Activated naive CD8-positive, alpha-beta T cell treated with anti-CD3 and anti-CD28 coated beads, Interleukin-2, amount 50 U/mL, for 24 hours (primary cell): ENCODE results near the gene CST11.

Experiments
- ATAC-seq: fragments of 150-1000 bp; cut with Tn5 transposase; one replicate; pipeline ENCODE4 v1.10.0; 2021
- DNase-seq: peaks from one replicate; pipeline ENCODE4 v3.0.0; 2021
- H3K27ac Mint-ChIP-seq: one replicate; pipeline ENCODE4 v1.8.0; 2021; ENCODE audit warnings: mild to moderate bottlenecking, mixed read lengths
- H3K27me3 Mint-ChIP-seq: one replicate; pipeline ENCODE4 v1.8.0; 2021; ENCODE audit warnings: mixed read lengths
- H3K36me3 Mint-ChIP-seq: one replicate; pipeline ENCODE4 v1.8.0; 2021; ENCODE audit warnings: low read depth, mixed read lengths
- H3K4me1 Mint-ChIP-seq: one replicate; pipeline ENCODE4 v1.8.0; 2021; ENCODE audit warnings: mixed read lengths
- H3K4me3 Mint-ChIP-seq: one replicate; pipeline ENCODE4 v1.8.0; 2021; ENCODE audit warnings: mild to moderate bottlenecking, moderate library complexity, mixed read lengths
- H3K9me3 Mint-ChIP-seq: one replicate; pipeline ENCODE4 v1.8.0; 2021; ENCODE audit warnings: mixed read lengths

The CST11 gene

GRCh38 chr20:23445596-23446217 lies 7.0 kb downstream of the CST11 start:
- H3K9me3 Mint-ChIP-seq, result no peaks in the 10 kb centered on the region
- peaks cover 9% of the 10 kb centered on the region for H3K4me1 Mint-ChIP-seq
- H3K27me3 Mint-ChIP-seq, result peaks cover under 1% of the 10 kb centered on the region
- H3K4me3 Mint-ChIP-seq, result no peak overlapping the region
- H3K27ac Mint-ChIP-seq, result no peak overlapping the region
- no peak for ATAC-seq
- DNase-seq, result no peak
- H3K36me3 Mint-ChIP-seq, result no peaks in the 10 kb centered on the region

GRCh38 chr20:23444859-23445258 lies 7.8 kb downstream of the CST11 start:
- Mint-ChIP-seq H3K27ac (no peak overlapping the region), H3K4me3 (no peak overlapping the region), H3K36me3 (no peaks in the 10 kb centered on the region), H3K4me1 (peaks cover 8% of the 10 kb centered on the region), H3K27me3 (peaks cover 1% of the 10 kb centered on the region), H3K9me3 (no peaks in the 10 kb centered on the region)
- ATAC-seq (no peak), DNase-seq (no peak)

- Mint-ChIP-seq H3K4me3 (no peak overlapping the region), H3K36me3 (no peaks in the 10 kb centered on the region), H3K27ac (no peak overlapping the region), H3K4me1 (no peaks in the 10 kb centered on the region), H3K27me3 (peaks cover 1% of the 10 kb centered on the region), H3K9me3 (no peaks in the 10 kb centered on the region)
- ATAC-seq, result no peak
- DNase-seq, result no peak
Observed at GRCh38 chr20:23442436-23442835, 10.2 kb downstream of the CST11 start.

- ATAC-seq (peak; percentile 83), DNase-seq (peak; percentile 72)
Observed at GRCh38 chr20:23441850-23442313, 10.8 kb downstream of the CST11 start.

DNA sequence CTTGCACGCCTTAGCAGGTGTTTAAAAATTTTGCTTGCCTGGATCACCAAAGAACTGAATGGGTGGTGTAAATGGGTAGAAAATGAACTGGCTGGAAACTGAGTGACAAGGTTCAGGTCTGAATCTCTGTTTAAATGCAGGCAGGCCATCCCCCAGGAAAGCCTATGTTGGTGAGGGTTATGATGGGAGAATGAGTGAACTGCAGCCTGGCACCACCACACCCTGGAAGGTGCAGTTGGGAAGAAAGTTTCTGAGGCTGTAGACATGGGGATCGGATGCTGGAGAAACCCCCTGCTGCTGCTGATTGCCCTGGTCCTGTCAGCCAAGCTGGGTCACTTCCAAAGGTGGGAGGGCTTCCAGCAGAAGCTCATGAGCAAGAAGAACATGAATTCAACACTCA lies 12.7 kb downstream of the CST11 start:
- H3K36me3 Mint-ChIP-seq, result no peaks in the 10 kb centered on the region
- no peak overlapping the region for H3K27ac Mint-ChIP-seq
- no peak overlapping the region for H3K4me3 Mint-ChIP-seq
- H3K9me3 Mint-ChIP-seq, result no peaks in the 10 kb centered on the region
- DNase-seq, result no peak
- ATAC-seq, result no peak
- H3K27me3 Mint-ChIP-seq, result peaks cover 1% of the 10 kb centered on the region
- no peaks in the 10 kb centered on the region for H3K4me1 Mint-ChIP-seq

More at GRCh38 chr20:23441850-23442313, 10.8 kb downstream of the CST11 start:
- Mint-ChIP-seq H3K36me3 (no peaks in the 10 kb centered on the region), H3K4me3 (no peak overlapping the region), H3K9me3 (no peaks in the 10 kb centered on the region), H3K27me3 (peaks cover 1% of the 10 kb centered on the region), H3K4me1 (no peaks in the 10 kb centered on the region), H3K27ac (no peak overlapping the region)

DNA sequence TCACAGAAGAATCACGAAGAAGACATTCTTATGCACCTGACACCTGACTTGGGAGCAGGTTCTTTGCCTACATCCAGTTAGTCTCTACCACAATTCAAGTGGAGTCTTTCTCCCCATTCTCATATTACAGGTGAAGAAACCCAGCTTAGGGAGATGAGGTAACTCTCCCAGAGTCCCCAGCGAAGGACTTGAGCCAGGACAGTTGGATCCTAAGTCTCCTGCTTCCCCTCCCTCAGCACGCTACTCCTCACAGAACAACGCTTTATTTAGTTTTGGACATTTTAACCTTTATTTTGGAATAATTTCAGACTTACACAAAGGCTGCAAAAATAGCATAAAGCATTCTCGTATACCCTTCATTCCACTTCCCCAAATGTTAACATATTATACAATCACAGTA lies 14.0 kb downstream of the CST11 start:
- ATAC-seq (no peak), DNase-seq (no peak)
- Mint-ChIP-seq H3K36me3 (no peaks in the 10 kb centered on the region), H3K4me1 (no peaks in the 10 kb centered on the region), H3K9me3 (no peaks in the 10 kb centered on the region), H3K4me3 (no peak overlapping the region), H3K27me3 (peaks cover 1% of the 10 kb centered on the region), H3K27ac (no peak overlapping the region)

DNA sequence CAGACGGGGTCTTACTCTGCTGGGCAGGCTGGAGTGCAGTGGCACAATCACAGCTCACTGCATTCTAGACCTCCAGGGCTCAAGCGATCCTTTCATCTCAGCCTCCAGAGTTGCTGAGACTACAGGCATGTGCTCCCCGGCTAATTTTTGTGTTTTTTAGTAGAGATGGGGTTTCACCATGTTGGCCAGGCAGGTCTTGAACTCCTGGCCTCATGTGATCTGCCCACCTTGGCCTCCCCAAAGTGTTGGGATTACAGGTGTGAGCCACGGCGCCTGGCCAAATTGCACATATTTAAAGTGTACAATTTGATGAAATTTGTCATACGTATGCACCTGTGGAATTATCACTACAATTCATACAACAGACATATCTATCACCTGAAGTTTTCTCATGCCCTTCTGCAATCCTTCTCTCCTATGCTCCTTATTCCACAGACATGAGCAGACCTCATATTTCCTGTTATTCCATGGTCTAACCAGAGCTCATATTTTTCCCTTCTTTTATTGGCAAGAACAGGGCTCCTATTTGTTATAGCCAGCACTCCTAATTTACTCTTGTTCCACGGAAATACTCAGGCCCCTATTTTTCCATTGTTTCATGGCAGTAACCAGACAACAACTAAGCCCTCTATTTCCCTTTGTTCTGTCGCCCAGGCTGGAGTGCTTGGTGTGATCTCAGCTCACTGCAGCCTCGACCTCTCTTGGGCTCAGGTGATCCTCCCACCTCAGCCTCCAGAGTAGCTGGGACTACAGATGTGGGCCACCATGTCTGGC lies 15.4 kb downstream of the CST11 start:
- Mint-ChIP-seq H3K27me3 (peaks cover 1% of the 10 kb centered on the region), H3K27ac (no peak overlapping the region), H3K4me1 (no peaks in the 10 kb centered on the region), H3K4me3 (no peak overlapping the region), H3K36me3 (no peaks in the 10 kb centered on the region), H3K9me3 (no peaks in the 10 kb centered on the region)
- ATAC-seq, result no peak
- no peak for DNase-seq

DNA sequence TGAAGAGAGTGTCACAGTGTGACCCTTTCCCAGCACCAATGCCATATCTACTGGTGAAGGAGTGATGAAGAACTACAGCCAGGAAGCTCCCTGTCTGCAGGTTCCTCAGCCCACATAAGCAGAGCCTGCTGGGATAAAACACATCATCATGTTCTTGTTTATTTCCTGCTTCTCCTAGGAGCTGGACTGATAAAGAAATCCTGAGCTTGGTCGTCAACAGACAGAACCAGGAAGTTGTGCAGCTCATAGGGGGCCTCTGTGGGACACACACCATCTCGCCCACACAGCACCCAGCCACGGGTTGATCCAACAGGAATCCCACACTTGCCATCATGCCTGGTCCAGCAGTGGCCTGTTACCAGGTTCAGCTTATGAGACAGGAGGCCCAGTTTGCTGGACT lies 16.0 kb downstream of the CST11 start:
- Mint-ChIP-seq H3K9me3 (no peaks in the 10 kb centered on the region), H3K27ac (no peak overlapping the region), H3K36me3 (no peaks in the 10 kb centered on the region), H3K4me3 (no peak overlapping the region), H3K4me1 (no peaks in the 10 kb centered on the region), H3K27me3 (peaks cover 1% of the 10 kb centered on the region)
- ATAC-seq (no peak), DNase-seq (no peak)

- Mint-ChIP-seq H3K9me3 (no peaks in the 10 kb centered on the region), H3K4me1 (no peaks in the 10 kb centered on the region), H3K4me3 (no peak overlapping the region), H3K27me3 (peaks cover 1% of the 10 kb centered on the region), H3K36me3 (no peaks in the 10 kb centered on the region), H3K27ac (no peak overlapping the region)
- no peak for DNase-seq
- no peak for ATAC-seq
Observed at GRCh38 chr20:23435626-23436539, 16.8 kb downstream of the CST11 start.

DNA sequence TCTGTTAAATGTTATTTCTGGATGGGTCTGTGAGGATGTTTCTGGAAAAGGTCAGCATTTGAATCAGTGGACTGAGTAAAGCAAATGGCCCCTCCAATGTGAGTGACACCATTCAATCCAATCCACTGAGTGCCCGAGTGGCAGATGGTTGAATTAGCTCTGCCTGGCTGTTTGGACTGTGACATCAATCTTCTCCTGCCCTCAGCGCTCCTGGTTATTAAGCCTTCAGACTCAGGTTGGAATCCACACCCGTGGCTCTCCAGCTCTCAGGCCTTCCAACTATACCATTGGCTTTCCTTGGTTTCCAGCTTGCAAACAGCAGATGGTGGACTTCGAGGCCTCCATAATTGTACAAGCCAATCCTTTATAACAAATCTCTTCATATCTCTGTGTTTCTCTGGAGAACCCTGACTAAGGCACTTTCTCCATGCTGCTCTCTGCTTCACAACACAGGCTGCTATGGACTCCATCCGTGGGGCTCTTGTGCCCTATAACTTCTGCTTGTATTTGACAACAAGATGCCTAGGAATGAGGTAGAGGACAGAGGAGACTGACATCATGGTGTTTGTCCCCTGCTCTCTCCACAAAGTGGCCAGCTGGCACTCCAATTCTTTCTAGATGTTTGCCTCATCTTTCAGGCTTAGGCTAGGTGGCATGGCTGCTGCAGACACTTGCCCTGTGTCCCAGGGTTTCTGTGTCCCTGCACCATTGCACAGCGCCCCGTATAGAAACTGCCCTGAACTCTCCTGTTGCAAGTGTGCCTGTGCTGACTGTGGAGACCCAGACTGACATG lies 18.0 kb downstream of the CST11 start:
- no peaks in the 10 kb centered on the region for H3K4me1 Mint-ChIP-seq
- no peaks in the 10 kb centered on the region for H3K9me3 Mint-ChIP-seq
- no peaks in the 10 kb centered on the region for H3K27me3 Mint-ChIP-seq
- H3K27ac Mint-ChIP-seq, result no peak overlapping the region
- H3K4me3 Mint-ChIP-seq, result no peak overlapping the region
- no peaks in the 10 kb centered on the region for H3K36me3 Mint-ChIP-seq
- DNase-seq, result no peak
- ATAC-seq, result no peak

DNA sequence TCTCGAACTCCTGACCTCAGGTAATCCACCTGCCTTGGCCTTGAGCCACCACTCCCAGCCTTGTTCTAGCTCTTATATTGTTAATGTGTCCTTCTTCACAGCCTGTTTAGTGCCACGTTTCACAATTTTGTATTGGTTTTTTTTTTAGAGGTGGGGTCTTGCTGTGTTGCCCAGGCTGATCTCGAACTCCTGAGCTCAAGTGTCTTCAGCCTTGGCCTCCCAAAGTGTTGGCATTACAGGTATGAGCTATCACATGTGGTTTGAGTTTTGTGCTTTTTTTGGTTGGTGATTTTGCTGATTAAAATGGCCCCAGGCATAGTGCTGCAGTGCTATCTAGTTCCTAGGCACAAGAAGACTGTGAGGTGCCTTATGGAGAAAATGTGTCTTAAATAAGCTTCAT lies 19.0 kb downstream of the CST11 start:
- Mint-ChIP-seq H3K36me3 (no peaks in the 10 kb centered on the region), H3K4me3 (no peak overlapping the region)
- ATAC-seq, result no peak

GRCh38 chr20:23425129-23425528 lies 27.5 kb downstream of the CST11 start:
- ATAC-seq (no peak), DNase-seq (no peak)
- no peaks in the 10 kb centered on the region for H3K9me3 Mint-ChIP-seq
- H3K27ac Mint-ChIP-seq, result no peak overlapping the region
- H3K4me3 Mint-ChIP-seq, result no peak overlapping the region
- H3K4me1 Mint-ChIP-seq, result peaks cover 12% of the 10 kb centered on the region
- no peaks in the 10 kb centered on the region for H3K36me3 Mint-ChIP-seq
- H3K27me3 Mint-ChIP-seq, result no peaks in the 10 kb centered on the region

More for the DNA sequence above, 19.0 kb downstream of the CST11 start:
- DNase-seq, result no peak
- Mint-ChIP-seq H3K27me3 (no peaks in the 10 kb centered on the region), H3K27ac (no peak overlapping the region), H3K9me3 (no peaks in the 10 kb centered on the region), H3K4me1 (no peaks in the 10 kb centered on the region)

DNA sequence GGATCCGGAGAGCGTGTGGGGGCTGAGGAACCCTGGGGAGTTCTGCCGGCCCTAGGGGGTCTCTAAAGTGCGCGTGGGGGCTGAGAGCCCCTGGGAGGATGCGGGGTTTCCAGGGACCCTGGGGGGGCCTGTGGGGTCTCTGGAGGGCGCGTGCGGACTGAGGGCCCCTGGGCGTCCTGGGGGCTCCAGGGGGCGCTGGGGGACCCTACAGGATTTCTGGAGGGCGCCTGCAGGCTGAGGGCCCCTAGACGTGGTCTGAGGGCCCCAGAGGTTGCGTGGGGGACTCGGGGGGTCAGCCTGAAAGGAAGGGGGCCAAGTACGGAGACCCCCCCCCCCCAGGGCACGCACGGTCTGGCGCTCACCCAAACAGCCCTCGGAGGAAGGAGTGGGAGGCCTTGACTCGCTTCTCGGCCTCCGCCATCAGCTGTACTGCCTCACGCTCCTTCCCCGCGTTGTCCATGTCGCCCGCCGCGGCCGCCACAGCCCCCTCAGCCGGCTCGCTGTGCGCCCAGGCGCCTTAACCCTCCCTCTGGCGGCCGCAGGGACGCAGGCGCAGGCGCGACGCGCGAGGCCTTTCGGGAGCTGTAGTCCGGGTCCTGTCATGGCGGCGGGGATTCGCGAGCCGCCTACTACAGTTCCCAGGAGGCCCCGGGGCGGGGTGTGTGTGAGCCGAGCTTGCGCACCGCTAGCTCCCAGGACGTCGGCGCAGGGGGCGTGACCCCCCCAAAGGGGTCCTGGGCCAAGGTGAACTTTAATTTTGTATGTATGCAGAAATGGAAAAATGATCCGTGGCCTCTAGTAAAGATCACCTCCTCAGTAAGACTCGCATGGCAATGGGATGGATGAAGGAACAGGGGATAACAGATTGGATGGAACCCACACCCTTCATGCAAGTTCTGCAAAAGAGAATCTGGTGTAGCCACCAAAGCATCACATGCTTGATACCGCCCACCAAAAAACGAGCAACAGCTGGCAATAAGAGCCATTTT lies 31.4 kb downstream of the CST11 start, which contains the start of gene NAPB:
TSS of gene NAPB (minus strand) at position 546 of the 989 bp plus-strand sequence. CDS start at position 460, 86 bp downstream.
- DNase-seq (peak; percentile 95), ATAC-seq (peak; percentile 100)
- Mint-ChIP-seq H3K4me1 (peaks cover 44% of the 10 kb centered on the region), H3K27me3 (no peaks in the 10 kb centered on the region), H3K4me3 (peak within 1 kb of the TSS; percentile 87), H3K9me3 (no peaks in the 10 kb centered on the region), H3K36me3 (no peaks in the 10 kb centered on the region), H3K27ac (peak within 1 kb of the TSS; percentile 54)
